WTC11 (cell line): ENCODE results near the gene CRNKL1.

Source experiments
- ETV6 ChIP-seq: sonication (generic); formaldehyde crosslinking; IDR thresholded peaks from 2 replicates; pipeline ENCODE4 v1.8.1; 2022; ENCODE audit warnings: mild to moderate bottlenecking, missing genetic modification reagents
- FOXJ3 ChIP-seq: sonication (generic); formaldehyde crosslinking; IDR thresholded peaks from 2 replicates; pipeline ENCODE4 v1.9.0; 2021; ENCODE audit warnings: missing genetic modification reagents, mild to moderate bottlenecking, borderline replicate concordance
- GABPB1 ChIP-seq: sonication (generic); formaldehyde crosslinking; IDR thresholded peaks from 2 replicates; pipeline ENCODE4 v1.8.1; 2023; ENCODE audit warnings: mild to moderate bottlenecking, missing genetic modification reagents
- NFE2L1 ChIP-seq: sonication (generic); formaldehyde crosslinking; IDR thresholded peaks from 2 replicates; pipeline ENCODE4 v1.8.1; 2023; ENCODE audit warnings: missing genetic modification reagents
- RELA ChIP-seq: sonication (generic); formaldehyde crosslinking; IDR thresholded peaks from 2 replicates; pipeline ENCODE4 v1.8.1; 2022; ENCODE audit warnings: missing genetic modification reagents, mild to moderate bottlenecking, borderline replicate concordance
- SMAD3 ChIP-seq: sonication (generic); formaldehyde crosslinking; IDR thresholded peaks from 2 replicates; pipeline ENCODE4 v1.8.0; 2022; ENCODE audit warnings: missing genetic modification reagents, mild to moderate bottlenecking, borderline replicate concordance
- SP1 ChIP-seq: sonication (generic); formaldehyde crosslinking; conservative IDR thresholded peaks from 2 replicates; pipeline ENCODE4 v1.8.1; 2022; ENCODE audit warnings: missing genetic modification reagents
- TP53 ChIP-seq: sonication (generic); formaldehyde crosslinking; IDR thresholded peaks from 2 replicates; pipeline ENCODE4 v1.8.1; 2023; ENCODE audit warnings: mild to moderate bottlenecking, missing genetic modification reagents
- ZNF317 ChIP-seq: sonication (generic); formaldehyde crosslinking; IDR thresholded peaks from 2 replicates; pipeline ENCODE4 v1.8.1; 2023; ENCODE audit warnings: low read depth, mild to moderate bottlenecking, moderate library complexity, missing genetic modification reagents, borderline replicate concordance
- TF ChIP-seq, protein P1 (sequence below): fragments of 200-600 bp; IDR thresholded peaks from 2 replicates; pipeline ENCODE4 v1.8.0; 2022; ENCODE audit warnings: antibody characterized with exemption
- TF ChIP-seq, protein P2 (sequence below): sonication (generic); formaldehyde crosslinking; IDR thresholded peaks from 2 replicates; pipeline ENCODE4 v1.8.1; 2022; ENCODE audit warnings: mild to moderate bottlenecking, moderate library complexity, missing genetic modification reagents

DNA sequence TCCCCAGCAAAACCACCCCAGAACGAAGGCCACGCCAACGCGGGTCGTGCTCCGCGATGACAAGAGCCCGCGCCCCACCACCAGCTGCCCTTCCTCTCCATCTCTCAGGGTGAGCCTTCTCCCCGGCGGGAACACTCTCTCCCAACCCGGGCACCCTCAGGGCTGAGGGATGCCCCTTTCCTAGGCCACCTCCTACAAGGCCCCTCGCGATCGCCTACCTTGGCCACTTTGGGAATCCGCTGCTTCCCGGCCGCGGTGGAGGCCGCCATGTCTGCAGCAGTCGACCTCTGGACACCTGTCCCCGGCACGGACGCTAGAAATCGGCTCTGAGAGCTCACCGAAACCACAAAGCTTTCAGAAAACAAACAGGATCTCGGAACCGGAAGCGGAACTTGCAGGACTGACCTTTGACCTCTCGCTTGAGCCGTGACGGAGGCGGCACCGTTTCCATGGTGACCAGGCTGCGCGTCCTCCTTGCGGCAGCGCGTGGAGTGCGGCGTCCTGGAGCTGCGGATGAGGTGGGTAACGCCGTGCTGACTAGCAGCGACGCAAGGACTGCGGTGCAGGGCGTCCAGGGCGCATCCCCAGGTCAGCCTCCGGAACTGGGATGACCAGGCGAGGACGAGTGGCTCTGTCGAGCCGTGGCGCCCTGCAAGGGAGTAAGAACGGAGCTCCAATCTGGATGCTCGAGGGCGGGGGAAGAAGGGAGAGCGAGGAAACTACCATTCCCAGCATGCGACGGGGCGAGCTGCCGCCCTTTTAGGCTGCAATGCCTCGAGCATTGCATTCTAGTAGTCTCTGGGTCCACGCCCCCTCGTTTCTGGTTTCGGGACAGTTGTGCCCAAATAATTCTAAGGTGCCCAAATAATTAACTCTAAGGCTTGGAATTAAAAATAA, at the start of gene CRNKL1, which contains the start of gene CFAP61:
- TF ChIP-seq TP53 (CRISPR knock-in tag) (peak; percentile 35; the same call in 1 of the 2 replicates), ZNF317 (CRISPR knock-in tag) (no peak), SP1 (CRISPR knock-in tag) (0 out of 2 replicates have a peak, but pooled peaks have one; percentile 26), RELA (no peak), GABPB1 (CRISPR knock-in tag) (peak; percentile 93), SMAD3 (CRISPR knock-in tag) (no peak), FOXJ3 (CRISPR knock-in tag) (no peak), ETV6 (0 out of 2 replicates have a peak, but pooled peaks have one; percentile 34), NFE2L1 (CRISPR knock-in tag) (no peak)
- TF ChIP-seq, protein P1, sequence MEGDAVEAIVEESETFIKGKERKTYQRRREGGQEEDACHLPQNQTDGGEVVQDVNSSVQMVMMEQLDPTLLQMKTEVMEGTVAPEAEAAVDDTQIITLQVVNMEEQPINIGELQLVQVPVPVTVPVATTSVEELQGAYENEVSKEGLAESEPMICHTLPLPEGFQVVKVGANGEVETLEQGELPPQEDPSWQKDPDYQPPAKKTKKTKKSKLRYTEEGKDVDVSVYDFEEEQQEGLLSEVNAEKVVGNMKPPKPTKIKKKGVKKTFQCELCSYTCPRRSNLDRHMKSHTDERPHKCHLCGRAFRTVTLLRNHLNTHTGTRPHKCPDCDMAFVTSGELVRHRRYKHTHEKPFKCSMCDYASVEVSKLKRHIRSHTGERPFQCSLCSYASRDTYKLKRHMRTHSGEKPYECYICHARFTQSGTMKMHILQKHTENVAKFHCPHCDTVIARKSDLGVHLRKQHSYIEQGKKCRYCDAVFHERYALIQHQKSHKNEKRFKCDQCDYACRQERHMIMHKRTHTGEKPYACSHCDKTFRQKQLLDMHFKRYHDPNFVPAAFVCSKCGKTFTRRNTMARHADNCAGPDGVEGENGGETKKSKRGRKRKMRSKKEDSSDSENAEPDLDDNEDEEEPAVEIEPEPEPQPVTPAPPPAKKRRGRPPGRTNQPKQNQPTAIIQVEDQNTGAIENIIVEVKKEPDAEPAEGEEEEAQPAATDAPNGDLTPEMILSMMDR = no peak
- TF ChIP-seq, protein P2, sequence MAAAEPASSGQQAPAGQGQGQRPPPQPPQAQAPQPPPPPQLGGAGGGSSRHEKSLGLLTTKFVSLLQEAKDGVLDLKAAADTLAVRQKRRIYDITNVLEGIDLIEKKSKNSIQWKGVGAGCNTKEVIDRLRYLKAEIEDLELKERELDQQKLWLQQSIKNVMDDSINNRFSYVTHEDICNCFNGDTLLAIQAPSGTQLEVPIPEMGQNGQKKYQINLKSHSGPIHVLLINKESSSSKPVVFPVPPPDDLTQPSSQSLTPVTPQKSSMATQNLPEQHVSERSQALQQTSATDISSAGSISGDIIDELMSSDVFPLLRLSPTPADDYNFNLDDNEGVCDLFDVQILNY (CRISPR knock-in tag) = no peak
